ENCODE measurements around the gene CCDC97. TPM values are rescaled to one million over a fixed set of nuclear protein-coding genes. Genes with fewer than 3 reads are reported as not detected.

The CCDC97 gene
- polyA plus RNA-seq, 1 donor from 2014 or later: 4.9 TPM

DNA sequence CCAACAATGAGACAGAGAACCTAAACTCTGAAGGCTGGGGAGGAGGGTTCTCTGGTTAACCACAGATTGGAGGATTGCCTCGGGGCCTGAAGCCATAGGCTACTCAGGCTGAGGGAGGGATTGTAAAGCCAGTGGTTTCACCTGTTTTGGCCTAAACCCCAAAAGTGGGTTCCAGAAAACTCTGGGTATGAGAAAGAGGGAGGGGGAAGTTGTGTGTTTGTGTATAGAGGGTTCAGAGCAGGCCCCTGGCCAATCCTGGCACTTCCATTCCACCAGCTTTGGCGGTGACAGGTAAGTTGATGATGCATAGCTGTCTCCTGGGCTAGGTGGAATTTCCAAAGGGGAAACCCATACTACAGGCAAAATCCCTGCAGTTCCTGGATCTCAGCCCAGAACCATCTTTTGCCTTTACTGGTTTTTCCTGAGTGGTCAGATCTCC is 13.5 kb upstream of the CCDC97 start:
- Histone ChIP-seq H4K20me1 (ENCODE audit: insufficient read depth) (no peaks in the 10 kb centered on the region), H3K9me3 (ENCODE audit: low read length) (no peaks in the 10 kb centered on the region), H3F3A (ENCODE audit: insufficient read depth, low read length, poor library complexity, severe bottlenecking) (no peaks in the 10 kb centered on the region), H2AFZ (ENCODE audit: low read depth, low read length) (no peak overlapping the region), H3K4me3 (ENCODE audit: low read length) (no peak overlapping the region), H3K27ac (ENCODE audit: low read length) (no peak overlapping the region), H3K9me2 (ENCODE audit: insufficient read depth, low read length) (no peaks in the 10 kb centered on the region), H3K9ac (ENCODE audit: low read length) (no peak overlapping the region), H3K27me3 (ENCODE audit: insufficient read depth, low read depth, low read length) (no peaks in the 10 kb centered on the region), H3K4me2 (ENCODE audit: low read length) (no peak overlapping the region), H3K36me3 (ENCODE audit: insufficient read depth, low read length) (peaks cover 7% of the 10 kb centered on the region), H3K79me2 (replicated peaks; ENCODE audit: insufficient read depth, low read length) (no peaks in the 10 kb centered on the region)
- TF ChIP-seq RAD21 (conservative IDR thresholded peaks at IDR 0.05) (no peak), MXI1 (conservative IDR thresholded peaks at IDR 0.05; ENCODE audit: poor library complexity, severe bottlenecking) (no peak), TAF1 (IDR thresholded peaks at IDR 0.05; ENCODE audit: low read depth) (no peak), EZH2 (IDR thresholded peaks at IDR 0.05; ENCODE audit: borderline replicate concordance, insufficient read depth, low read length, poor library complexity, severe bottlenecking) (no peak), SMC3 (conservative IDR thresholded peaks at IDR 0.05; ENCODE audit: poor library complexity) (no peak), POLR2AphosphoS5 (IDR thresholded peaks at IDR 0.05) (no peak), EP300 (conservative IDR thresholded peaks at IDR 0.05; ENCODE audit: poor library complexity, severe bottlenecking) (no peak)
- TF ChIP-seq, protein P1, sequence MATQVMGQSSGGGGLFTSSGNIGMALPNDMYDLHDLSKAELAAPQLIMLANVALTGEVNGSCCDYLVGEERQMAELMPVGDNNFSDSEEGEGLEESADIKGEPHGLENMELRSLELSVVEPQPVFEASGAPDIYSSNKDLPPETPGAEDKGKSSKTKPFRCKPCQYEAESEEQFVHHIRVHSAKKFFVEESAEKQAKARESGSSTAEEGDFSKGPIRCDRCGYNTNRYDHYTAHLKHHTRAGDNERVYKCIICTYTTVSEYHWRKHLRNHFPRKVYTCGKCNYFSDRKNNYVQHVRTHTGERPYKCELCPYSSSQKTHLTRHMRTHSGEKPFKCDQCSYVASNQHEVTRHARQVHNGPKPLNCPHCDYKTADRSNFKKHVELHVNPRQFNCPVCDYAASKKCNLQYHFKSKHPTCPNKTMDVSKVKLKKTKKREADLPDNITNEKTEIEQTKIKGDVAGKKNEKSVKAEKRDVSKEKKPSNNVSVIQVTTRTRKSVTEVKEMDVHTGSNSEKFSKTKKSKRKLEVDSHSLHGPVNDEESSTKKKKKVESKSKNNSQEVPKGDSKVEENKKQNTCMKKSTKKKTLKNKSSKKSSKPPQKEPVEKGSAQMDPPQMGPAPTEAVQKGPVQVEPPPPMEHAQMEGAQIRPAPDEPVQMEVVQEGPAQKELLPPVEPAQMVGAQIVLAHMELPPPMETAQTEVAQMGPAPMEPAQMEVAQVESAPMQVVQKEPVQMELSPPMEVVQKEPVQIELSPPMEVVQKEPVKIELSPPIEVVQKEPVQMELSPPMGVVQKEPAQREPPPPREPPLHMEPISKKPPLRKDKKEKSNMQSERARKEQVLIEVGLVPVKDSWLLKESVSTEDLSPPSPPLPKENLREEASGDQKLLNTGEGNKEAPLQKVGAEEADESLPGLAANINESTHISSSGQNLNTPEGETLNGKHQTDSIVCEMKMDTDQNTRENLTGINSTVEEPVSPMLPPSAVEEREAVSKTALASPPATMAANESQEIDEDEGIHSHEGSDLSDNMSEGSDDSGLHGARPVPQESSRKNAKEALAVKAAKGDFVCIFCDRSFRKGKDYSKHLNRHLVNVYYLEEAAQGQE (IDR thresholded peaks at IDR 0.05; ENCODE audit: borderline replicate concordance): no peak
- TF ChIP-seq, protein P2, sequence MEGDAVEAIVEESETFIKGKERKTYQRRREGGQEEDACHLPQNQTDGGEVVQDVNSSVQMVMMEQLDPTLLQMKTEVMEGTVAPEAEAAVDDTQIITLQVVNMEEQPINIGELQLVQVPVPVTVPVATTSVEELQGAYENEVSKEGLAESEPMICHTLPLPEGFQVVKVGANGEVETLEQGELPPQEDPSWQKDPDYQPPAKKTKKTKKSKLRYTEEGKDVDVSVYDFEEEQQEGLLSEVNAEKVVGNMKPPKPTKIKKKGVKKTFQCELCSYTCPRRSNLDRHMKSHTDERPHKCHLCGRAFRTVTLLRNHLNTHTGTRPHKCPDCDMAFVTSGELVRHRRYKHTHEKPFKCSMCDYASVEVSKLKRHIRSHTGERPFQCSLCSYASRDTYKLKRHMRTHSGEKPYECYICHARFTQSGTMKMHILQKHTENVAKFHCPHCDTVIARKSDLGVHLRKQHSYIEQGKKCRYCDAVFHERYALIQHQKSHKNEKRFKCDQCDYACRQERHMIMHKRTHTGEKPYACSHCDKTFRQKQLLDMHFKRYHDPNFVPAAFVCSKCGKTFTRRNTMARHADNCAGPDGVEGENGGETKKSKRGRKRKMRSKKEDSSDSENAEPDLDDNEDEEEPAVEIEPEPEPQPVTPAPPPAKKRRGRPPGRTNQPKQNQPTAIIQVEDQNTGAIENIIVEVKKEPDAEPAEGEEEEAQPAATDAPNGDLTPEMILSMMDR (IDR thresholded peaks at IDR 0.05; ENCODE audit: poor library complexity, severe bottlenecking): no peak

DNA sequence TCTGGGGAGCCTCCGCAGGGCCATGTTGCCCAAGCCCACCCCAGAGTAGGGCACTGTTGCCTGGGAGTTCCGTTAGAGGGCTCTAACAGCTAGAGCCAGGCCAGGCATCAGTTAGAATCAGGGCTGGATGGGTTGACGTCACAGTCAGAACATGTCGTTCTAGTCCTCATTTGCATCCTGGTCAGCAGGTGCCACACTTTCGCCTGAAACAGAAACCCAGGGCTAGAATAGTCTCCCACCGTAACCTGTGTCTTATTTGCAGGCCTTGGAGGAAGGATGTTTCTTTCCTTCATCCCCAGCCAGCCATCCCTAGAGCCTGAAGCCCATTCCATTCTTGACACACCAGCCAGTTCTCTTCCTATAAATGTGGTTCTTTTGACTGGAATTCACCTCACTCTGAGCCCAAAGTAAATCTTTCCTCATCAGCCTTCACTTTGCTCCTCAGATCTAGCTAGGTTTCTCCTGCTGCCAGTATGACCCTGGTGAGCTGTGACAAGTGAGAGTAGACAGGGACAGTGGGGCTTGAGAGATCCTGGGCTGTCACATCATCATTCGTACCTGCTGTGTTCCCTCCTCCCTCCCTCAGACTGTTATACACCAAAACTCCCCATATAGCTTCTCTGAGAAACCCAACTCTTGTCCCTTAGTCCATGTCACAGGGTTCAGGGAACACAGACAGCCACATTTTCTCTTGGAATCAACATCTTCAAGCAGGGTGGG is 12.2 kb upstream of the CCDC97 start:
- TF ChIP-seq POLR2AphosphoS5 (IDR thresholded peaks at IDR 0.05) (no peak), TAF1 (IDR thresholded peaks at IDR 0.05; ENCODE audit: low read depth) (no peak), EP300 (conservative IDR thresholded peaks at IDR 0.05; ENCODE audit: poor library complexity, severe bottlenecking) (no peak), SMC3 (conservative IDR thresholded peaks at IDR 0.05; ENCODE audit: poor library complexity) (no peak), EZH2 (IDR thresholded peaks at IDR 0.05; ENCODE audit: borderline replicate concordance, insufficient read depth, low read length, poor library complexity, severe bottlenecking) (no peak), MXI1 (conservative IDR thresholded peaks at IDR 0.05; ENCODE audit: poor library complexity, severe bottlenecking) (no peak), RAD21 (conservative IDR thresholded peaks at IDR 0.05) (no peak)
- TF ChIP-seq, protein P2 (IDR thresholded peaks at IDR 0.05; ENCODE audit: poor library complexity, severe bottlenecking): no peak
- TF ChIP-seq, protein P1 (IDR thresholded peaks at IDR 0.05; ENCODE audit: borderline replicate concordance): no peak

More for the DNA sequence above, 12.2 kb upstream of the CCDC97 start:
- H4K20me1 ChIP-seq (ENCODE audit: insufficient read depth): no peaks in the 10 kb centered on the region
- H3K36me3 ChIP-seq (ENCODE audit: insufficient read depth, low read length): peaks cover 7% of the 10 kb centered on the region
- H3K79me2 ChIP-seq (replicated peaks; ENCODE audit: insufficient read depth, low read length): no peaks in the 10 kb centered on the region
- H3K27ac ChIP-seq (ENCODE audit: low read length): peak overlapping the region; percentile 57
- H3K4me3 ChIP-seq (ENCODE audit: low read length): no peak overlapping the region
- H3K27me3 ChIP-seq (ENCODE audit: insufficient read depth, low read depth, low read length): no peaks in the 10 kb centered on the region
- H2AFZ ChIP-seq (ENCODE audit: low read depth, low read length): no peak overlapping the region
- H3K9me2 ChIP-seq (ENCODE audit: insufficient read depth, low read length): no peaks in the 10 kb centered on the region
- peak overlapping the region; percentile 26 for H3K9ac ChIP-seq (ENCODE audit: low read length)
- H3K4me2 ChIP-seq (ENCODE audit: low read length): no peak overlapping the region
- no peaks in the 10 kb centered on the region for H3F3A ChIP-seq (ENCODE audit: insufficient read depth, low read length, poor library complexity, severe bottlenecking)
- H3K9me3 ChIP-seq (ENCODE audit: low read length): no peaks in the 10 kb centered on the region

Measured in neural cell (in vitro differentiated cells).